ENCODE results near the gene RHNO1. TPM values are rescaled to one million over a fixed set of nuclear protein-coding genes. Genes with fewer than 3 reads are reported as not detected.
A peak's percentile ranks its signal among the peaks of the same experiment; 100 is the strongest.

Gene RHNO1
- total and polyA plus RNA-seq, 2 of the 13 experiments (the other 11 are each of a cell fraction or from before 2014, with no cell fraction given) = 27.2 to 49.6 TPM

DNA sequence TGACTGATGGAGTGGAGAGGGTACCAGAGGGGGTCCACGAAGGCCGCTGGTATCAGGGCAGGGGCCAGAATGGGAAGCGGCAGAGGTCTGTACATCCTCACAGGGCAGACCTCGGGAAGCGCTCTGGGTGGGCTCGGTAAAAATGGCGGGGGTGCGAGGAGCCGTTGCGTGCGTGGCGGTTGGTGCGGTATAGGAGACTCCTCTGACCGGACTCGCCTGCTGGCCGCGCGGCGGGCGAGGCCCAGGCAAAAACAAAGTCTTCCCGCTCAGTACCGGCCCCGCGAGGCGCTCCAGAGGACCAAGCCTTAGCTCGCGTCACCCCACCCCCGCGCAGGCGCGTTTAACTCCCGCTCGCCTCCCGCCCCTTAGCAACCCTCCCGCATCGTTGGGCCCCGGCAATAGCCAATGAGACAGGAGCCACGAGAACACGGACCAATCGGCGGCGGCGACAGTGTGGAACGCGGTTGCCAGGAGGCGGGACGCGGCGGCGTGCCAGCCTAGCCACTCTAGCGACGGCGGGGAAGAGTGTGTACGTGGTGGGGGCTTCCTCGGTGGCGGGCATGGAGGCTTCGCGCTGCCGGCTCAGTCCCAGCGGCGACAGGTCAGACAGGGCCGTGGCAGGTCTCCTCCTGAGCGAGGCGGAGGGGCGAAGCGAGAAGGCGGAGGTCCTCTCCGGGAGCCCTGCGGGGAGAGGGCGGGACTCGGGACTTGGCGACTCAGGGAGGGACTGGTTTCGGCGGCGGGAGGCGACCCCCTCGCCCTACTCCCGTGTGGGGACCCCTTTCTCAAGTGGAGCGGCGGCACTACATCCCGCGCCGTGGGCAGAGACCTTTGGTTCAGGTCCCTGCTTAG, 13.6 kb downstream of the RHNO1 start, which contains the start of gene TULP3 (continued):
- TF ChIP-seq, protein P1, sequence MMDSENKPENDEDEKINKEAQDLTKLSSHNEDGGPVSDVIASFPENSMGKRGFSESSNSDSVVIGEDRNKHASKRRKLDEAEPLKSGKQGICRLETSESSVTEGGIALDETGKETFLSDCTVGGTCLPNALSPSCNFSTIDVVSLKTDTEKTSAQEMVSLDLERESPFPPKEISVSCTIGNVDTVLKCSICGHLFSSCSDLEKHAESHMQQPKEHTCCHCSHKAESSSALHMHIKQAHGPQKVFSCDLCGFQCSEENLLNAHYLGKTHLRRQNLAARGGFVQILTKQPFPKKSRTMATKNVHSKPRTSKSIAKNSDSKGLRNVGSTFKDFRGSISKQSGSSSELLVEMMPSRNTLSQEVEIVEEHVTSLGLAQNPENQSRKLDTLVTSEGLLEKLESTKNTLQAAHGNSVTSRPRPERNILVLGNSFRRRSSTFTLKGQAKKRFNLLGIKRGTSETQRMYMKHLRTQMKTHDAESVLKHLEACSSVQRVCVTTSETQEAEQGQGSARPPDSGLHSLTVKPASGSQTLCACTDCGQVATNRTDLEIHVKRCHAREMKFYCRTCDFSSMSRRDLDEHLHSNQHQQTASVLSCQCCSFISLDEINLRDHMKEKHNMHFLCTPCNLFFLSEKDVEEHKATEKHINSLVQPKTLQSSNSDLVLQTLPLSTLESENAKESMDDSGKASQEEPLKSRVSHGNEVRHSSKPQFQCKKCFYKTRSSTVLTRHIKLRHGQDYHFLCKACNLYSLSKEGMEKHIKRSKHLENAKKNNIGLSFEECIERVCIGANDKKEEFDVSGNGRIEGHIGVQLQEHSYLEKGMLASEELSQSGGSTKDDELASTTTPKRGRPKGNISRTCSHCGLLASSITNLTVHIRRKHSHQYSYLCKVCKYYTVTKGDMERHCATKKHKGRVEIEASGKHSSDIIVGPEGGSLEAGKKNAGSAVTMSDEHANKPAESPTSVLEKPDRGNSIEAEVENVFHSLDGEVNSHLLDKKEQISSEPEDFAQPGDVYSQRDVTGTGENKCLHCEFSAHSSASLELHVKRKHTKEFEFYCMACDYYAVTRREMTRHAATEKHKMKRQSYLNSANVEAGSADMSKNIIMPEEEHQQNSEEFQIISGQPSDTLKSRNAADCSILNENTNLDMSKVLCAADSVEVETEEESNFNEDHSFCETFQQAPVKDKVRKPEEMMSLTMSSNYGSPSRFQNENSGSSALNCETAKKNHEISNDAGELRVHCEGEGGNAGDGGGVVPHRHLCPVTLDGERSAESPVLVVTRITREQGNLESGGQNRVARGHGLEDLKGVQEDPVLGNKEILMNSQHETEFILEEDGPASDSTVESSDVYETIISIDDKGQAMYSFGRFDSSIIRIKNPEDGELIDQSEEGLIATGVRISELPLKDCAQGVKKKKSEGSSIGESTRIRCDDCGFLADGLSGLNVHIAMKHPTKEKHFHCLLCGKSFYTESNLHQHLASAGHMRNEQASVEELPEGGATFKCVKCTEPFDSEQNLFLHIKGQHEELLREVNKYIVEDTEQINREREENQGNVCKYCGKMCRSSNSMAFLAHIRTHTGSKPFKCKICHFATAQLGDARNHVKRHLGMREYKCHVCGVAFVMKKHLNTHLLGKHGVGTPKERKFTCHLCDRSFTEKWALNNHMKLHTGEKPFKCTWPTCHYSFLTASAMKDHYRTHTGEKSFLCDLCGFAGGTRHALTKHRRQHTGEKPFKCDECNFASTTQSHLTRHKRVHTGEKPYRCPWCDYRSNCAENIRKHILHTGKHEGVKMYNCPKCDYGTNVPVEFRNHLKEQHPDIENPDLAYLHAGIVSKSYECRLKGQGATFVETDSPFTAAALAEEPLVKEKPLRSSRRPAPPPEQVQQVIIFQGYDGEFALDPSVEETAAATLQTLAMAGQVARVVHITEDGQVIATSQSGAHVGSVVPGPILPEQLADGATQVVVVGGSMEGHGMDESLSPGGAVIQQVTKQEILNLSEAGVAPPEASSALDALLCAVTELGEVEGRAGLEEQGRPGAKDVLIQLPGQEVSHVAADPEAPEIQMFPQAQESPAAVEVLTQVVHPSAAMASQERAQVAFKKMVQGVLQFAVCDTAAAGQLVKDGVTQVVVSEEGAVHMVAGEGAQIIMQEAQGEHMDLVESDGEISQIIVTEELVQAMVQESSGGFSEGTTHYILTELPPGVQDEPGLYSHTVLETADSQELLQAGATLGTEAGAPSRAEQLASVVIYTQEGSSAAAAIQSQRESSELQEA (CRISPR knock-in tag; IDR thresholded peaks at IDR 0.05; ENCODE audit: not compliant biosample characterization) = peak; percentile 34
- 0 out of 2 replicates have a peak, but pooled peaks have one; percentile 19 for TF ChIP-seq FOXK2 (IDR thresholded peaks at IDR 0.05)
- TF ChIP-seq, protein P2, sequence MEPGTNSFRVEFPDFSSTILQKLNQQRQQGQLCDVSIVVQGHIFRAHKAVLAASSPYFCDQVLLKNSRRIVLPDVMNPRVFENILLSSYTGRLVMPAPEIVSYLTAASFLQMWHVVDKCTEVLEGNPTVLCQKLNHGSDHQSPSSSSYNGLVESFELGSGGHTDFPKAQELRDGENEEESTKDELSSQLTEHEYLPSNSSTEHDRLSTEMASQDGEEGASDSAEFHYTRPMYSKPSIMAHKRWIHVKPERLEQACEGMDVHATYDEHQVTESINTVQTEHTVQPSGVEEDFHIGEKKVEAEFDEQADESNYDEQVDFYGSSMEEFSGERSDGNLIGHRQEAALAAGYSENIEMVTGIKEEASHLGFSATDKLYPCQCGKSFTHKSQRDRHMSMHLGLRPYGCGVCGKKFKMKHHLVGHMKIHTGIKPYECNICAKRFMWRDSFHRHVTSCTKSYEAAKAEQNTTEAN (CRISPR knock-in tag; conservative IDR thresholded peaks at IDR 0.05) = peak; percentile 87
- TF ChIP-seq TCF7 (IDR thresholded peaks at IDR 0.05; ENCODE audit: low read depth) = no peak
- 0 out of 2 replicates have a peak, but pooled peaks have one; percentile 23 for TF ChIP-seq ZNF816 (CRISPR knock-in tag; IDR thresholded peaks at IDR 0.05; ENCODE audit: borderline replicate concordance)
- TF ChIP-seq, protein P3, sequence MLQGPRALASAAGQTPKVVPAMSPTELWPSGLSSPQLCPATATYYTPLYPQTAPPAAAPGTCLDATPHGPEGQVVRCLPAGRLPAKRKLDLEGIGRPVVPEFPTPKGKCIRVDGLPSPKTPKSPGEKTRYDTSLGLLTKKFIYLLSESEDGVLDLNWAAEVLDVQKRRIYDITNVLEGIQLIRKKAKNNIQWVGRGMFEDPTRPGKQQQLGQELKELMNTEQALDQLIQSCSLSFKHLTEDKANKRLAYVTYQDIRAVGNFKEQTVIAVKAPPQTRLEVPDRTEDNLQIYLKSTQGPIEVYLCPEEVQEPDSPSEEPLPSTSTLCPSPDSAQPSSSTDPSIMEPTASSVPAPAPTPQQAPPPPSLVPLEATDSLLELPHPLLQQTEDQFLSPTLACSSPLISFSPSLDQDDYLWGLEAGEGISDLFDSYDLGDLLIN (CRISPR knock-in tag; IDR thresholded peaks at IDR 0.05; ENCODE audit: borderline replicate concordance) = 0 out of 2 replicates have a peak, but pooled peaks have one; percentile 34
- 0 out of 2 replicates have a peak, but pooled peaks have one; percentile 38 for TF ChIP-seq ZNF333 (CRISPR knock-in tag; IDR thresholded peaks at IDR 0.05; ENCODE audit: borderline replicate concordance)
- 0 out of 2 replicates have a peak, but pooled peaks have one; percentile 27 for TF ChIP-seq HNRNPUL1 (IDR thresholded peaks at IDR 0.05; ENCODE audit: low read depth, low read length)
- no peak for TF ChIP-seq DPF2 (CRISPR knock-in tag; IDR thresholded peaks at IDR 0.05; ENCODE audit: borderline replicate concordance, low read depth)
- TF ChIP-seq NRL (CRISPR knock-in tag; IDR thresholded peaks at IDR 0.05; ENCODE audit: borderline replicate concordance) = peak; percentile 60; the same call in 1 of the 2 replicates
- peak; percentile 84 for TF ChIP-seq POLR2G (IDR thresholded peaks at IDR 0.05; ENCODE audit: low read depth, low read length)
- TF ChIP-seq NR2F1 (CRISPR knock-in tag; IDR thresholded peaks at IDR 0.05) = no peak
- TF ChIP-seq, protein P4, sequence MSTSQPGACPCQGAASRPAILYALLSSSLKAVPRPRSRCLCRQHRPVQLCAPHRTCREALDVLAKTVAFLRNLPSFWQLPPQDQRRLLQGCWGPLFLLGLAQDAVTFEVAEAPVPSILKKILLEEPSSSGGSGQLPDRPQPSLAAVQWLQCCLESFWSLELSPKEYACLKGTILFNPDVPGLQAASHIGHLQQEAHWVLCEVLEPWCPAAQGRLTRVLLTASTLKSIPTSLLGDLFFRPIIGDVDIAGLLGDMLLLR (CRISPR knock-in tag; IDR thresholded peaks at IDR 0.05) = peak; percentile 65; the same call in 1 of the 2 replicates
- peak; percentile 73 for TF ChIP-seq ZNF563 (CRISPR knock-in tag; IDR thresholded peaks at IDR 0.05)
- TF ChIP-seq SIX4 (CRISPR knock-in tag; IDR thresholded peaks at IDR 0.05) = 0 out of 2 replicates have a peak, but pooled peaks have one; percentile 50
- no peak for TF ChIP-seq JUND (CRISPR knock-in tag; IDR thresholded peaks at IDR 0.05)
